Omental fat pad (tissue), 4 donors: ENCODE results near the gene USH1C. TPM values are rescaled to one million over a fixed set of nuclear protein-coding genes. Genes with fewer than 3 reads are reported as not detected.

Experiments
- ATAC-seq: fragments of 150-250 bp; one replicate; pipeline ENCODE4 v1.9.1; 2016; ENCODE audit warnings: mild to moderate bottlenecking, moderate library complexity; ENCODE audit not compliant: low FRiP score
- DNase-seq: peaks from one replicate; pipeline ENCODE4 v3.0.0-alpha.2; 2019; ENCODE audit warnings: low spot score
- CTCF ChIP-seq, 3 donors: fragments of 450-650 bp; IDR thresholded peaks; one replicate each; pipeline ENCODE4 v1.5.1; 2016 to 2017; ENCODE audit warnings: antibody characterized with exemption in 3 of 3, mild to moderate bottlenecking in 3 of 3, moderate library complexity in 2 of 3
- total RNA-seq, 4 donors: library from RNA; depleted of rRNA; stranded (reverse); fragments of >200 nt; gene quantifications; one replicate each; pipeline ENCODE4 v1.1.0, GENCODE V29; 2016

The USH1C gene
- total RNA-seq, 4 donors from 2014 or later: 0.19 TPM; not detected in 3

GRCh38 chr11:17498475-17498874, 45.7 kb downstream of the USH1C start:
- TF ChIP-seq CTCF (IDR thresholded peaks at IDR 0.05): no peak
- DNase-seq: no peak
- no peak for ATAC-seq

- DNase-seq (no peak), ATAC-seq (no peak)
- no peak for TF ChIP-seq CTCF (IDR thresholded peaks at IDR 0.05)
Observed at GRCh38 chr11:17498058-17498457, 46.2 kb downstream of the USH1C start.

- no peak for DNase-seq
- no peak for TF ChIP-seq CTCF (IDR thresholded peaks at IDR 0.05)
- ATAC-seq: no peak
Observed at GRCh38 chr11:17496406-17496805, 47.8 kb downstream of the USH1C start.

GRCh38 chr11:17494019-17494418, 50.2 kb downstream of the USH1C start:
- no peak for ATAC-seq
- DNase-seq: no peak
- no peak for TF ChIP-seq CTCF (IDR thresholded peaks at IDR 0.05)

- DNase-seq (no peak), ATAC-seq (no peak)
Observed at GRCh38 chr11:17490938-17491337, 53.3 kb downstream of the USH1C start.

GRCh38 chr11:17490232-17490631, 54.0 kb downstream of the USH1C start:
- no peak for TF ChIP-seq CTCF (IDR thresholded peaks at IDR 0.05)
- ATAC-seq (no peak), DNase-seq (no peak)

More at GRCh38 chr11:17490938-17491337, 53.3 kb downstream of the USH1C start:
- no peak for TF ChIP-seq CTCF (IDR thresholded peaks at IDR 0.05)

- no peak for TF ChIP-seq CTCF (IDR thresholded peaks at IDR 0.05)
- ATAC-seq (no peak), DNase-seq (no peak)
Observed at GRCh38 chr11:17489751-17490150, 54.5 kb downstream of the USH1C start.
